Activated CD8-positive, alpha-beta memory T cell treated with anti-CD3 and anti-CD28 coated beads for 48 hours (primary cell): Measurements from ENCODE around the gene TEN1.
A peak's percentile ranks its signal among the peaks of the same experiment; 100 is the strongest.

ENCODE experiments used
- DNase-seq, 3 experiments: peaks; one replicate each; pipeline ENCODE4 v3.0.0-alpha.2; 2020; ENCODE audit warnings: low read depth in 2 of 3, low spot score in 2 of 3

The TEN1 gene

DNA sequence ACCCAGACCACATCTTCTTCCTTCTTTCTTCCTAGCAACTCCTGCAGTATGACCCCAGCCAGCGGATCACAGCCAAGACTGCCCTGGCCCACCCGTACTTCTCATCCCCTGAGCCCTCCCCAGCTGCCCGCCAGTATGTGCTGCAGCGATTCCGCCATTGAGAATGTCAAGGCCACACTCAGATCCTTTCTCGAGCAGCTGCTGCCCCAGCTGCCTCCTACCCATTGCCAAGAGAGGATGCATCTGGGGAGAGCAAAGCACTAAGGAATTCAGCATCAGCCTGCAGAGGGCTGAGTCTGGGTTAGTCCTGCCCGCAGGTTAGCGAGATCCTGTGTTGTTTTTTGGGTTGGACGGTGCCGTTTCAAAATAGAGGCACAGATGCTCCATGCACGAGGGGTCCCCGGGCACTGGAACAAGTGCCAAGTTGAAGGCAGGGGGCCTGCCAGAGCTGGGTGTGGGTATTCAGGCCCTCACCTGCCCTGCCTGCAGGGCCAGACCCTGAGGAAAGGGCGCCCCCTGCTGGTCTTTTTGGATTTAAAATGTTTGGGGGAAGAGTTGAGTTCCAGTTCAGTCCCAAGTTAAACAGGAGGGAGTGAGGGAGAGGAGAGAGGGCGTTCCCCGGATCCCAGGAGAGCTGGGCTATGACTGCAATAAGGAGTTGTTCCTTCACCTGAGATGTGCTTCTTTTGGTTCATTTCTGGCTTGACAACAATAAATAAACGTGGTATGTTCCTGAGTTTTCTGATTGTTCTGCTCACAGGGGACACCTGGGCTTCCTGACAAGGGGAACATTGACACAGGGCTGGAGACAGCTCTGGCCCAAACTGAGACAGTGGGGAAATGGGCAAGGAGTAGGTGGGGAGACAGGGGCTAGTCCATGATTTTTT is 26.5 kb downstream of the TEN1 start:
- DNase-seq: peak; percentile 46 to 96 (median 81)

- DNase-seq: no peak
These were observed 28.2 kb downstream of the TEN1 start for GRCh38 chr17:76007131-76007849.

DNA sequence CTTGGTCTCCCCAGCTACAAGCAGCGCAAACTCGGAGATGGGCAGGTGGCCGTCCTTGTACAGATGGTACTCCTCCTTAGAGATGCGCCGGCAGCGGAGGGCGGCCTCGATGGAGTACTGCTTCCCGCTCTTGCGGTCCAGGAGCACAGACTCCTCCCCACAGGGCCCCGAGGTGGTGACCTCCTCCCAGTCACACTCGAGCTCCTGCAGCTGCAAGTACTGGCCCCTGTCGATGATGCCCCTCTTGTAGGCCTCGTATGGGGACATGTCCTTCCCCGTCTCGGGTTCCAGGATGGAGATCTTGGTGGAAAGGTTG is 28.8 kb downstream of the TEN1 start:
- DNase-seq: no peak

- DNase-seq: no peak
These were observed 29.2 kb downstream of the TEN1 start for GRCh38 chr17:76008208-76008607.

- no peak for DNase-seq
These were observed 29.8 kb downstream of the TEN1 start for GRCh38 chr17:76008630-76009425.

- no peak for DNase-seq
These were observed 30.4 kb downstream of the TEN1 start for GRCh38 chr17:76009447-76009846.

- DNase-seq: no peak
These were observed 31.1 kb downstream of the TEN1 start for GRCh38 chr17:76009969-76010661.

- DNase-seq: no peak
These were observed 32.9 kb downstream of the TEN1 start for GRCh38 chr17:76011951-76012350.

GRCh38 chr17:76013377-76013932 is 34.4 kb downstream of the TEN1 start:
- DNase-seq: no peak

- peak in 2 of 3 experiments; percentile 42 to 59 for DNase-seq
These were observed 35.3 kb downstream of the TEN1 start for GRCh38 chr17:76014100-76014924.

DNA sequence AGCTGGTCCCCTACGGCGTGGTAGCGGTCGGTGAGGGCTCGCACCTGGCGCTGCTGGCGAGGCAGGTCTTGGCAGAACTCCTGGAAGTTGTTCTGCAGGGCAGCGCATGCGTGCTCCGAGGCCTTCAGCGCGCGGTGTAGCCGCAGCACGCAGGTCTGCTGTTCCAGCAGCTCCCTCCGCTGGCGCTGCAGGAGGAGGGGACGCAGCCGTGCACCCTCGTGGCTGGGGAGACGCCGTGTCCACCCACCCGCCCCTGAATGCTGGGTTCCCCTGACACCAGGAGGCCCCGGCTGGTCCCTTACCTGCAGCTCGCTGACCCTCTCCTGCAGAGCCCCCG is 35.9 kb downstream of the TEN1 start:
- no peak for DNase-seq

DNA sequence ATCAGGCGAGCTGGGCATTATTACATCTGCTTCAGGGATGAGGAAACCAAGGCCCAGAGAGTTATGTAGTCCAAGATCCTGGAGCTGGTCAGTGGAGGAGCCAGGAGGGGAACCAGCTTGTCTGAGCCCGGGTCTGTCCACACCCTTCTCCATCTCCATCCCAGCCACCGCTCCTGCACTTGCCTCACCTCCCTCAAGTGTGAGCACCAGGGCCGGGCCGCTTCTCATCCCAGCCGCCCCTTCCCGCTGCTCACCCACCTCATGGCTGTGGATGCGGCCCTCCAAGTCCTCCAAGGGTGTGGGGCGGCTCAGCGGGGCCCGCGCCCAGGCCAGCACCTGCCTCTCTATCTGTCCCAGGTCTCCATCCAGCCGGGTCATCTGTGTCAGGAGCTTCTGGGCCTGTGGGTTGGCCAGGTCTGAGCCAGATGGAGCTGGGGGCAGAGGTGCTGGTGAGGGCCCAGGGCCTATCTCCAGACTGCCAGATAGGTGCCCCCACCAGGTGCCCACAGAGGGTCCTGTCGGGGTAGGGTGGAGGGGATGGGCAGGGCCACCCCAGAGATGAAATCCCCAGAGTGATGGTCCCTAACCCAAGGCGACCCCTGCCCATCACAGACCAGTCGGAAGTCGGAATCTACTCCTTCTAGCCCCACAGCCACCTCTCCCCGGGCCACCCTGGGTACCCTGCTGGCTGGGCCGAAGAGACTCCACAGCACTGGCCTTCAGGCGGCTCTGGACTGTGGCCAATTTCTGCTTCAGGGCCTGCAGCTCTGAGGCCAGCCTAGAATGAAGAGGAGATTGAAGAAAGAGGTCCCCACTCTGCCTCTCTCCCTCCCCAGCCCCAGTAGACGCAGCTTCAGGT is 38.7 kb downstream of the TEN1 start:
- no peak for DNase-seq

GRCh38 chr17:76018340-76018680 is 39.3 kb downstream of the TEN1 start:
- DNase-seq: no peak

GRCh38 chr17:76018801-76019200 is 39.8 kb downstream of the TEN1 start:
- no peak for DNase-seq

GRCh38 chr17:76019833-76020467 is 40.9 kb downstream of the TEN1 start:
- no peak for DNase-seq

DNA sequence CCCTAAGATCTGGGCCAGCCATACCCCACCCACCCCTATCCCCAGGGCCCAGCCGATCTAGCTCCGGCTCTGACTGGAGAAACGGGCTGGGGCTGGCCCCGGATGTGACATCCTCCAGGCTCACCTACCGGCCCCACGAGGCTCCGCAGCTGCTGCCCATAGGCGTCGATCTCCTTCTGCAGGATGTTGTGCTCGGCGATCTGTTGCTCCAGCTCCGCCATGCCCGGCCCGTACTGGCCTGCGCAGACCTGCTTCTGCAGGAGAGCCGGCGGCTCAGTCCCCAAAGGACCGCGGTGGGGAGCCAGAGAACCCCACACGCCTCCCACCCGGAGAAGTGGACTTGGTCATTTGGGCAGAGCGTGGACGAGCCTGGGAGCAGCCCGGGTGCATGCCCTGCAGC is 43.2 kb downstream of the TEN1 start:
- no peak for DNase-seq

GRCh38 chr17:76022973-76023899 is 44.2 kb downstream of the TEN1 start:
- DNase-seq: no peak

DNA sequence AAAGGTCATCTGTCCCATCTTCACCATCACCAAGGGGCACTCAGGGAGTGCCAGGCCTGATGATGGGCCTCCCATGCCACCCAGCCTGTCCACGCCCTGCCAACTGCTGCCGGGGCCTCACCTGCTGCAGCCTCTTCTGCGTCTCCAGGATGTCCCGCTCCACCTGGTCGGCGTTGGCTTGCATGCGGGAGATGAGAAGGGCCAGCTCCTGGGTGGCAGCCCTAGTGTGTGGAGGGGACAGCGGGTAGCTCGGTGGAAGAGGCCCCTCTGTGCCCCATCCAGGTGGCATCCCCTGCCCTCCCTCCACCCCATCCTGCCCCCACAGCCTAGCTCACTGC is 44.8 kb downstream of the TEN1 start:
- no peak for DNase-seq
